Hematopoietic multipotent progenitor cell treated with erythropoietin and hydrocortisone succinate and interleukin-3 and kit ligand, for 4 days (in vitro differentiated cells): ENCODE results near the gene LRG1.
A peak's percentile ranks its signal among the peaks of the same experiment; 100 is the strongest.

Source experiments
- DNase-seq: peaks from one replicate; pipeline ENCODE4 v3.0.0-alpha.2; 2015

The LRG1 gene

GRCh38 chr19:4524808-4525562 lies 14.9 kb downstream of the LRG1 start:
- DNase-seq = peak; percentile 75

GRCh38 chr19:4523306-4524110 lies 16.3 kb downstream of the LRG1 start:
- DNase-seq = peak; percentile 59

GRCh38 chr19:4522291-4523002 lies 17.4 kb downstream of the LRG1 start:
- DNase-seq = no peak

DNA sequence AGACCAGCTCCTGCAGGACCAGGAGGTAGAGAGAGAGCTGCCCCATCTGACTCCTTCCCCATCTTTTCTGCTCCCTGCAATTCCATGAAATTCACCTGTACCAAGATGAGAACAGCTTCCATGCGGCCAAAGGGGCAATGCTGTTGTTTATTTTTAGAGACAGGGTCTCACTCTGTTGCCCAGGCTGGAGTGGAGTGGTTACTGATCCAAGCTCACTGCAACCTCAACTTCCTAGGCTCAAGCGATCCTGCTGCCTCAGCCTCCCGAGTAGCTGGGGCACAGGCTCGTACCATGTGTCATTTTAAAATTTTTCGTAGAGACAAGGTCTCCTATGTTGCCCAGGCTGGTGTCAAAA lies 18.0 kb downstream of the LRG1 start:
- no peak for DNase-seq

DNA sequence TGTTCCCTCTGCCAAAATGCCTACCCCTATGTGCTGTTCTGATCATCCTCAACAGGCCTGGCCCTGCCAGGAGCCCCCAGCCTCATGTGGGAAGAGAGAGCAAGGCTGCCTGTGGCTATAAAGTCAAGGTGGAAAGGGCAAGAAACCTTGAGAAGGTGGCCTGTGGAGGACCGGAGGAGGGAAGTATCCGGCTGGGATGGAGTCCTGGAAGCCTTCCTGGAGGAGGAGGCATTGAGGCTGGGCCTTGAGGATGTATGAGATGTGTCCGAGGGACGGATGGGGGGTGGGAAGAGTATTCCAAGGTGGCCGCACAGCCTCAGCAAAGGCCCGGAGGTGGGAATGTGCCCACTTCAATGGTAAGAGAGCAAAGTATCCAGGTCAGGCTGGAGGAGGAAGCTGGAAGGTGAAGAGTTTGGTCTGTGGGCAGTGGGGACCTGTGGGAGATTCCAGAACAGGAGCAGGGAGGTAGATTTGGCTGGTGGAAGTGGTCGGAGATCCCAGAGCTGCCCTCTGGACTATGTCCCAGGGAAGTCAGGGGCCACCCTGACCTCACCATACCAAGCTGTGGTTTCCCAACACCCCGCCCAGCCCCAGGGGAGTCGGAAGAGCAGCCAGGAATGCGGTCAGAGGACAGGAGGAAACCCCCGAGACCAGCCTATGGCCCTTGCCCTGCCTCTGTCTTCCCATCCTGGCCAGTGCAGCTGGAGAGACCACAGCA lies 18.5 kb downstream of the LRG1 start:
- no peak for DNase-seq

GRCh38 chr19:4519521-4520277 lies 20.1 kb downstream of the LRG1 start:
- DNase-seq = no peak

DNA sequence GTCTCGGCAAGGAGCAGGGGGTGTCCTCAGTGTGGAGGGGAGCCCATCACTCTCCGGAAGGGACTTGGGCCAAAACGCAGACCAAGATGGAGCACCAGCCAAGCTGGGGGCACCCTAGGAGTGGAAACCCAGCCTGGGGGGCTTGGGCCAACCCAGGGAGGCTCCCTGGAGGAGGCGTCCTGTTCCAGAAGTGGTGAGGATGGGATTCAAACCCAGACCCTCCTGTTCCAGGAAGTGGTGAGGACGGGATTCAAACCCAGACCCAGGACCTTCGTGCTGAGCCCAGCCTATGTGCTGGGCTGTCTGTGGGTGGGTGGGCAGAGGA lies 20.7 kb downstream of the LRG1 start:
- DNase-seq = no peak

GRCh38 chr19:4518345-4519171 lies 21.3 kb downstream of the LRG1 start, which contains the start of gene PLIN4:
PLIN4 (minus strand) TSS chr19:4518486; CDS start chr19:4518272, 214 bp downstream.
- DNase-seq = no peak

DNA sequence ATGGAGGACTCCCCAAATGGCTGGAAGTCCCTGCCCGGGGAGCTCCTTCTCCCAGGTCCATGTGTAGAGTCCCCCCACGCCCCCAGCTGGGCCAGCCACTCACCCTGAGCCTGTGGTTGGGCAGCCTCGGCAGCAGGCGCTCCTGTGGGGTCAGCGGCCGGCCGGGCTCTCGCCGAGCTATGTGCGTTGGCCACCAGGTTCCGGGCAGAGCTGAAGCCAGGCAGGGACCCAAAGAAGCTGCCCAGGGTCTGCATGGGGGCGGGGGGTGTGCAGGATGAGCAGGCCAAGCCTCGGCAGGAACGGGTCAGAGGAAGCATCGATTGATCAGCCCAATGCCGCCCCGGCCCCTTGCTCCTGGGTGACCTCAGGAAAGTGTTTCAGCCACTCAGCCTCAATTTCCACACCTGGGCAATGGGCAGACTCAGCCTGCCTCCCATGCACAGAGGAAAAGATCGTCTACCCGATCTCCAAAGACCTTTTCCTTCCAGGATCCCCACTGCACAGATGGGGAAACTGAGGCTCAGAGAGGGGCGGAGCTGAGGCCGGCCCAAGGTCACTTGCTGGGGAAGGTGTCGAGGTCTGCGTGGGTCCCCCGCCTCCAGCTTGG lies 22.3 kb downstream of the LRG1 start:
- DNase-seq = no peak

- no peak for DNase-seq
Measured at GRCh38 chr19:4516939-4517300, 22.9 kb downstream of the LRG1 start.

DNA sequence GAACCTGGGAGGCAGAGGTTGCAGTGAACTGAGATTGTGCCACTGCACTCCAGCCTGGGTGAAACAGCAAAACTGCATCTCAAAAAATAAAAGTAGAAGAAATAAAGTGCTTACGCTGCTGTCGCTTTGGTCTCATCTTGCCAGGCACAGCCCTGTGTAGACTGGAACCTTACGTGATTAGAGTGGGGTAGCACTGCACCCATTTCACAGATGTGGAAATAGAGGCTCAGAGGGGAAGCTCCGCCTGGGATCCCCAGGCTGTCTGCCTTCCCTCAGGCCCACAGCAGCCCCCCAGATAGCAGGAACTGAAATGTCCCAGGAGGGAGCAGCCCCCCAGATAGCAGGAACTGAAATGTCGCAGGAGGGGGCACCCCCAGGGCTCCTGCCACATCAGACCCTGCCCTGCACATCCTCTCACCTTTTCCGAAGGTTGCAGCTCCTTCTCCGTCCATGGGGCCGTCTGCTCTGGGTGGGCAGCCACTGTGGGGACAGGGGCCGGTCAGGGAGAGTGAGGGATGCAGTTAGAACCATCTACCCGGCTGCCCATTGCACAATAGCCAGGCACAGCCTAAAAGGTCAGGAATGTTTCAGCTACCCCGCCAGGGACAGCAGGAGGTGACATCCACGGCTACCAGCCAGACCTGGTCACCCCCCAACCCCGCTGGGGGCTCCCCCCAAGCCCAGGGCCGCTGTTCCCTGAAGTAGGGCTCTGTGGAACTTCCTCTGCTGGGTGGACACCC lies 23.5 kb downstream of the LRG1 start:
- no peak for DNase-seq

- DNase-seq = no peak
Measured at GRCh38 chr19:4515732-4516131, 24.1 kb downstream of the LRG1 start.

- DNase-seq = no peak
Measured at GRCh38 chr19:4513248-4513647, 26.6 kb downstream of the LRG1 start.

- DNase-seq = no peak
Measured at GRCh38 chr19:4512070-4512469, 27.8 kb downstream of the LRG1 start.

- no peak for DNase-seq
Measured at GRCh38 chr19:4511300-4512054, 28.4 kb downstream of the LRG1 start.

DNA sequence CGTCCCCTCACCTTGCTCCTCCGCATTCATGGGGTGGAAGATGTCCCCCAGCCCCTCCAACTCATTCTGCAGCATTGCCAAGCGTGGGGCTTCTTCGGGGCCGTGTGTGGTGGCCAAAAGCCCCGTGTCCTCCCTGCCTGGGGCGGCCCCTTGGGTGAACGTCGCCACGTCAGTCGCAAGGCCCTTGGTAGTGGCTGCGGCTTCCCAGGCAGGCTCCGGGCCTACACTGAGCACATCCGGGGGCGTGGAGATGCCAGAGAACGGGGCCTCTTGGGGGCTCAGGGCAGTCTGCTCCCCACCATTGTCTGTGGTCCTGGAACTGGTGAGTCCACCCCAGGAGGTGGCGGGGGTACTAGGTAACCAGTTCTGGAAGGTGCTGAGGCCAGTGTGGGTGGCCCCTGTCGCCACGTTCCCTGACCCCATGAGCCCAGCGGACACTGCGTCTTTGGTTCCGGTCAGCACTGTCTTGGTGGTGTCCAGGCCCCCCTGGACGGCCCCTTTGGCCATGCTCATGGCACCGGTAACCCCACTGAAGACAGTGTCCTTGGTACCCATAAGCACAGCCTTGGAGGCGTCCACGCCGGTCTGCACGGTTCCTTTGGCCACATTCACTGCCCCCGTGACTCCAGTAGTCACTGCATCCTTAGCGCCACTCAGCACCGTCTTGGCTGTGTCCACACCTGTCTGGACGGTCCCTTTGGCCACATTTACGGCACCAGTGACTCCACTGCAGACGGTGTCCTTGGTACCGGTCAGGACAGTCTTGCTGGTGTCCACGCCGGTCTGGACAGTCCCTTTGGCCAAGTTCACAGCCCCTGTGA lies 29.2 kb downstream of the LRG1 start:
- DNase-seq = no peak

DNA sequence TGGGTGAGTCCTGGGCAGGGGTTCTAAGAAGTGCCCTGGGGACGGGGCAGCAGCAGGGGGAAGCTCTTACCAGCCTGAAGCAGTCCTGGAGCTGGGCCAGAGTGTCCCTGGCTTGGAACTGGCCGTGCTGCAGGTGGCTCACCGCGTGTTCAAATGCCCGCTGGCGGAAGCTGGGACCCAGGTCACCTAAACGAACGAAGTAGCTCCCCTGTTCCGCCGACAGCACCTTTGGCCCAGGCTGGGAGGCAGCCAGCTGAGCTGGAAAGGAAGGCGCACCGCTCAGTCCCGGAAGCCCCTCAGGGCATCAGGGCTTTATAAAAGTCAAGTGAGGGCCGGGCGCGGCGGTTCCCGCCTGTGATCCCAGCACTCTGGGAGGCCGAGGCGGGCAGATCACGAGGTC lies 31.1 kb downstream of the LRG1 start:
- no peak for DNase-seq

DNA sequence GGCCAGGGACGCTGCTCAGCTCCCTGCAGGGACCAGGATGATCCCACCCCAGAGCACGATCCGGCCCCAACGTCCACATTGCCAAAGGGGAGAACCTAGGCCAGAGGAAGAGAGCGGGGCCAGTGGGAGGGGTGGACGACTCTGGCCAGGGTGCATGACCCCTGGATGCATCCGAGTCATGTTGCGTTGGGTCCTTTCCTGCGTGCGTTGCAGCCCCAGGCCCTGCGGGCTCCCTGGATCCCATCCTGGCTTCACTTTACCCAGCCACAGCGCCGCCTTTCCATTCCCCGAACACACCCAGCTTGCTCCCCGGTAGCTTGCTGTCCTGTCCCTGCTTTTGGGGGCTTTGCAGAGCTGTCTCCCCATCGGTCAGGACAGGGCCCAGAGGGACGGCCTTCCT lies 32.0 kb downstream of the LRG1 start:
- no peak for DNase-seq

GRCh38 chr19:4507150-4507452 lies 32.7 kb downstream of the LRG1 start:
- DNase-seq = no peak
